Fibroblast of skin of right biceps (primary cell): Measurements from ENCODE around the gene KRT13.
A peak's percentile ranks its signal among the peaks of the same experiment; 100 is the strongest.

Experiments used
- DNase-seq: peaks from one replicate; pipeline ENCODE4 v3.0.0-alpha.2; 2013

Gene KRT13

DNA sequence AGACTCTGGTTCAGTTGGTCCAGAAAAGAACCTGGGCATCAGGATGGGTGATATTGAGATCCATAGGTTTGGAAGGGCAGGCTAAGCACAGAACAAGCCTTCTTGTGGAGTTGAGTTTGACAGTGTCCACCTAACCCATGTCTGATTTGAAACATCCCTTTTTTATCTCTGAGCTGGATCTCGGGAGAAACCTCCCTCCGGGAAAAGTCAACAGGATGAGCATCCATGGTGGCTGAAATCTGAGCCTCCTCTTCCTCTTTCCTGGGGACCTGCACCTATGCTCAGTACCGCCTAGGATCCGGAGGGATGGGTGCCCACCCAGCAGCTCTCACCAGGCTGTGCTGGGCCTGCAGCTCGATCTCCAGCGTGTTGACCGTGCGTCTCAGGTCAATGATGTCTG, 41.7 kb downstream of the KRT13 start:
- DNase-seq = no peak

DNA sequence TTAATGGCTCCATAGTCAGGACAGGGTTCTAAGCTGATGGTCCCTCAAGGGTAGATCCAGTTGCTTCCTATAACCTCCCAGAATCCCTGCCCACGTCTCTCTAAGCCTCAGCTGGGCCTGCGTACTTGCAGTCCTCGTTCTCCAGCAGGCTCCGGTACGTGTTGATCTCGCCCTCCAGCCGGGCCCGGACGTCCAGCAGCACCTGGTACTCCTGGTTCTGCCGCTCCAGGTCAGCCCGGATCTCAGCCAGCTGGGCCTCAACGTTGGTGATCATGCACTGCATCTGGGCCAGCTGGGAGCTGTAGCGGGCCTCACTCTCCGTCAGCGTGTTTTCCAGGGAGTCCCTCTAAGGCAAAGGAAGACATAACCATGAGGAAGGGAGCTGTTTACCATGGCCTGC, 42.7 kb downstream of the KRT13 start:
- DNase-seq = no peak

DNA sequence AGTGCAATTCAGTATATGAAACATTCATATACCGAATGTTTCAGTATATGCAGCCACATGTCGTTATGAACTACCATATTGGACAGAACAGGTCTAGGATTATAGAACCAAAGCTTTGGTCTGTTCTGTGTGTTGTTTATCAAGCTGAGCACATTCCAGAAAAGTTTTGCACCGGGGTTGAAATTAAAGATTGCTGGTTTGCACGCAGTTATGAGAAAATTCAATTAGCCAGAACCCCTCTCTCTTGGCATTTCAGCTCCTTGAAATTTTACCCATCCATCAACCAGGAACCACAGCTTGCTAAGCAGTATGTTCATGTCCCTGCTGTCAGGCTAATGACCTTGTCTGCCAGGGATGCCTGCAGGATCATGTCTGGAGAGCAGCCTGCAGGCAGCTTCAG, 47.7 kb downstream of the KRT13 start:
- DNase-seq = no peak

DNA sequence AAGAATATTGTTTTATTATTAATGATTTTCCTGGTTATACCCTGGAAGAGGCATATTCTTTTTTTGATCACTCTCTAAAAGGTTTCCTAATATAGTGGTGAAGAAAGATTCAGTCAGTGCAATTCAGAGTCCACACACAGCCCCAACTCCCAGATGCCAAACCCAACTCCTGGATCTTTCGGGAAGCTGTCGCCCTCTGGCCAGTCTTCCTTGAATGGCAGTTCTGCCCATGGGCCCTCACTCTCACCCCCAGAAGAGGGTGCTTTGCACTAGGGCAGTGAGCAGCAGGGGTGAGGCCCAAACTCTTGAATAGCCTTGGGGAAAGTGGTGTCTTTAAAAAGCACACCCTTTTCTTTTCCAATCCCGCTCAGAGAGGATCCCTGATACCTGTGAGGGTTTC, 49.2 kb downstream of the KRT13 start:
- DNase-seq = peak; percentile 9

DNA sequence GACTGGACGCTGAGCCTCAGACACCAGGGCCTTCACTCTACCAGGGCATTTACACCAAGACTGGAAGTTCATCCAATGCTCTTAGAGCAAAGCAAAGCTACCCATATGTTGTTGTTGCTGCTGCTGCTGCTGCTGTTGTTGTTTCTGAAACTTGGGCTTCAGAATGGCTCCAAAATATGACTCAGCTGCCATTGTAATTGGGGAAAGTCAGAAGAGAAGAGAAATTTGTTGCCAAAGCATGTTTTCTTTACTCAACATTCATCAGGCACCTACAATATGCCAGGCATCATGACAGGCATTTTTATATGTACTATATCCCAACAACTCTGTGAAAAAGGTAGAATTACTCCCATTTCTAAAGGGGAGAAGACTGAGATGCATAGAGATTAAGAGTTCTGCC, 50.2 kb downstream of the KRT13 start:
- DNase-seq = peak; percentile 5

DNA sequence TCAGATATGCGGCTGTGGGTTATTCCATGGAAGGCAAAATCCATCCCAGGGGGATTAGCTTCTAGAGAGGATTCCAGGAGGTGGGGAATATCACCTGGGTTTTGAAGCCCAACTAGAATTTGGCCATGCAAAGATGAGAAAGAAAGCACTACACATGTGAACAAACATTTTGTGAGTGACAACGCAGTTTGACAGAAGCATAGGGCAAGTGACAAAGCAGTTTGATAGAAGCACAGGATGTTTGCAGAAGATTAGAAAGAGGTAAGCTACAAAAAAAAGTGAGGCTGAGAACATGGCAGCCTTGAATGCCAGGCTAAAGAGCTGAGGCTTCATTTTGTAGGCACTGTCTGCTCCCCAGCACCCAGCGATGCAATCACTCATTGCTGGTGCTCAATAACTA, 52.3 kb downstream of the KRT13 start:
- DNase-seq = no peak

DNA sequence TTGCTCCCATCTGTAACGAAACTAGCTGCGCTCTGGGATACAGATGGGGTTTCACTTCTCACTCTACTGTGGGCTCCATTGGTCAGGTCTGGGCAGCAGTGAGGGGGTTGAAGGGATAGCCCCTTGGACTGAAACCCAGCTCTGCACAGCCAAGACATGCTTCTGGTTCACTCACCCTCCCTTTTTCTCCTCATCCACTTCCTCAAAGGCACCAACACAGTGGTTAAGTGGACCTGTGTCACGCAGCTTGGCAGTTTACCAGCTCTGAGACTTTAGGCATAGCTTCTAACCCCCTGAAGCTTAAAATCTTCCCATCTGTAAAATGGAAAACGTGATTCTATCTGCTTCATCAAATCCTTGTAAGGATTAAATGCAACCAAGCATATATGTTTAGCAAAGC, 53.1 kb downstream of the KRT13 start:
- no peak for DNase-seq

DNA sequence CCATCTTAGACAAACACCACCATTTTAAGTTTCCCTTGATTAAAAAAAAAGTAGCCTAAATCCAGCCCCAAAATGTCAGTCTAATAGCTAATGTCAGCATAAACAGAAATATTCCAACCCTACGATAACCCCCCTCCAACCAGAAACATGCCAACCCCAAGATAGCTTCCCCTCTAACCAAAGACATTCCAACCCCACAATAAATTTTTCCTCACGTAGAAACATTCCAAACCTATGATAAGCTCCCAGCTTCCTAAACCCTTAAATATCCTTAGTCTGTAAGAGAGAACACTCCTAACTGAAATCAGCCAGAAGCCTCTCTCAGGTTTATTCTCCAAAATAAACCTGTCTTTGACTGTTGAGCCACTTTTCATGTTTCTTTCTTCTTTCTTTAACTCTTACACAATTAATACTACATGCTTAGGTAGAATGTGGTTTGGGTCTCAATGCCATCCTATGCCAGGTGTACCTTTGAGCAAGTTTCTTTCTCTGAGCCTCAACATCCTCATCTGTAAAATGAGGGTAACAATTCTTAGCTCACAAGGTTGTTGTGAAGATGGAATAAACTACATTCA, 54.2 kb downstream of the KRT13 start:
- peak; percentile 77 for DNase-seq
